GM19452 (cell line): ENCODE measurements around the gene LMX1A.

Source experiments
- ATAC-seq: cut with Tn5 transposase; IDR thresholded peaks from one replicate; pipeline ENCODE4 v1.9.1; 2021; ENCODE audit not compliant: unreplicated experiment

The LMX1A gene

GRCh38 chr1:165276314-165276713, 80.2 kb downstream of the LMX1A start:
- ATAC-seq = no peak

- ATAC-seq = no peak
Measured at GRCh38 chr1:165265196-165265838, 91.2 kb downstream of the LMX1A start.

- no peak for ATAC-seq
Measured at GRCh38 chr1:165259706-165260428, 96.6 kb downstream of the LMX1A start.

- no peak for ATAC-seq
Measured at GRCh38 chr1:165259236-165259635, 97.3 kb downstream of the LMX1A start.

GRCh38 chr1:165257969-165258459, 98.5 kb downstream of the LMX1A start:
- peak; percentile 81 for ATAC-seq

- no peak for ATAC-seq
Measured at GRCh38 chr1:165254896-165255625, 101.5 kb downstream of the LMX1A start.

GRCh38 chr1:165254376-165254775, 102.1 kb downstream of the LMX1A start:
- no peak for ATAC-seq

- no peak for ATAC-seq
Measured at GRCh38 chr1:165253818-165254254, 102.7 kb downstream of the LMX1A start.

GRCh38 chr1:165248969-165249571, 107.4 kb downstream of the LMX1A start:
- no peak for ATAC-seq

- no peak for ATAC-seq
Measured at GRCh38 chr1:165241952-165242351, 114.6 kb downstream of the LMX1A start.

GRCh38 chr1:165241321-165241720, 115.2 kb downstream of the LMX1A start:
- no peak for ATAC-seq

GRCh38 chr1:165240492-165240891, 116.0 kb downstream of the LMX1A start:
- ATAC-seq = no peak

GRCh38 chr1:165239873-165240272, 116.6 kb downstream of the LMX1A start:
- no peak for ATAC-seq

GRCh38 chr1:165235777-165236291, 120.7 kb downstream of the LMX1A start:
- ATAC-seq = no peak

- no peak for ATAC-seq
Measured at GRCh38 chr1:165235155-165235776, 121.2 kb downstream of the LMX1A start.

GRCh38 chr1:165234149-165234548, 122.4 kb downstream of the LMX1A start:
- no peak for ATAC-seq

GRCh38 chr1:165228676-165229075, 127.8 kb downstream of the LMX1A start:
- ATAC-seq = no peak

- no peak for ATAC-seq
Measured at GRCh38 chr1:165228111-165228655, 128.3 kb downstream of the LMX1A start.

GRCh38 chr1:165226326-165226725, 130.2 kb downstream of the LMX1A start:
- ATAC-seq = no peak

- no peak for ATAC-seq
Measured at GRCh38 chr1:165225650-165226049, 130.9 kb downstream of the LMX1A start.
